ENCODE measurements around the gene GSTM5.
"Not testable (repeated sequence)": the region's sequence is repeated elsewhere in the genome, so short reads cannot be mapped to it uniquely, and the experiment has no call there.

The GSTM5 gene

DNA sequence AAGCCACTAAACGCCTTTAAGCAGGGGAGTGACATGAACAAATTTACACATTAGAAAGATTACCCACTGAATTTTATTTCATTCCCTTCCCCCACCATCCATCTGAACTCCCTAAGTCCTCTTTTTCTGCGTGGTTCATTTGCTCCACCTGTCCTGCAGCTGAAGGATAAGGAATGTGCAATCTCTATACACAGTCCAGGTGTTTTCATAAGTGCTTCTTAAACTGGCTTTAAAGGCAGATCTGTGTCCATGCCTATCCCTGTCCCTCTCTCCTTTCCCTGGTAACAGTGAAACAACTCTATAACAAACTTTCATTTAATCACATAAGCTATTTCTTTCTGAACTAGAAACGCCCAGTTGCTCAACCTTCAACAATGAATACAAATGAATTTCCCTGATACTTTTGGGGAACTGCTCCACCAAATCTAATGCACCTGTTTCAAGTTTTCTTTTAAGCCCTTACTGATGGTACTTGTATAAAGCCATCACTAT lies 20.4 kb downstream of the GSTM5 start:
- DNase-seq = no peak

DNA sequence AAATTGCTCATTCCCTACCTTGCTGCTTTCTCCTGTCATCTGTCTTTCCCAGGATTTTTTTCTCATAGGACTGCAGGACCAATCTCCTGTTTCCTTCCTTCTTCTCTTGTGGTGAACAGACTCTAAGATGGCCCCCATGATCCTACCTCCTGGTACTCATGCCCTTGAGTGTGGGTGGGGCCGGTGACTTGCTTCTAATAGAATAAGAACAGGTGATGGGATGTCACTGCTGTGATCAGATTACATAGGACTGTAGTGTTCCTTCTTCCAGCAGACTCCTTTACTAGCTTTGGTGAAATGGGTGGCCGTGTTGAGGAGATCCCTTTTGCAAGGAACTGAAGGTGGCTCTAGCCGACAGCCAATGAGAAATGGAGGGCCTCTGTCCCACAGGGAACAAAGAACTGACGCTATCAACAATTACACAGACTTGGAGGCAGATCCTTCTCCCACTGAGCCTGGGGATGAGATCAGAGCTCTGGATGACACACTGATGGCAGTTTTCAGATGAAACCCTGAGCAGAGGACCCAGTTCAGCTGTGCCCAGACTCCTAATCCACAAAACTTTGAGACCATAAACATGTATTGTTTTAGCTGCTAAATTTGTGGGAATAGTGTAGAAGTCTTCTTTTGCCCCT lies 21.3 kb downstream of the GSTM5 start:
- no peak for DNase-seq

DNA sequence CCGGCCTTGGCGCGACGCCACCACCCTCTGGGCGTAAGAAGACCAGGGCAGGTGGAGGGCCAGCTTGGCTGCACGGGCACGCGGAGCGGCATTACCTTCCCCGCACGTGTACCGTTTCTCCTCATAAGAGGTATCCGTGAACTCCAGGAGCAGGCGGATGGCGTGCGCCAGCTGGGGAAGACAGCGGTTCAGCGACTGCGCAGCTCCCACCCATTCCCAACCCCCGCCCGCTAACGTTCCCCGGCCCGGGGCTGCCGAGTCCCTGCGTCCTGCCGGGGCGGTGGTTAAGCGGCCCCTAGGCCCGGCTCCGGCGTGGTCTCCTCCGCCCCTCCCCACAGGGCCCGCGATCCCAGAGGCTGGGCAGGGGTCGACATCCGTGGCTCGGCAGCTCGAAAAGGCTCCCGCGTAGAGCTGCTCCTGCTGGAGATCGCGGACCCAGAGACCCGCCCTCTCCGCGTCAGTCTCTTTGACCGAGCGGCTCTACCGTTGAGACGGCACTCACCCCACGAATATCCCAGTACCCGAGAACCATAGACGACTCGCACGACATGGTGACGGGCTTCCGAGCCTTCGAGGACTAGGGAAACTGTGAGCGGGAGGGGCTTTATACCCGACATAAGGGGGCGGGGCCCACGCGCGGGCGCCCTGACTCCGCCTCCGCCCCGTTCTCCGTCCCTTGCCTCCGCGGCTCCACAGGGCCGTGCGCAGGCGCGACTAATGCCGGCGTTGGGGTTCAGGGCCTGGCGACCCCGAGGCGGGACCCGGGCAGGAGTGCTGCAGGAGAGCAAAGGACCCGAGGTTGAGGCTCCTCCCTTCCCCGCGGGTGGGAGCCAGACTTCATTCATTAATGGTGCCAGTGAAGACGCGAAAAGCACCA lies 27.9 kb downstream of the GSTM5 start:
- DNase-seq = peak; percentile 82

DNA sequence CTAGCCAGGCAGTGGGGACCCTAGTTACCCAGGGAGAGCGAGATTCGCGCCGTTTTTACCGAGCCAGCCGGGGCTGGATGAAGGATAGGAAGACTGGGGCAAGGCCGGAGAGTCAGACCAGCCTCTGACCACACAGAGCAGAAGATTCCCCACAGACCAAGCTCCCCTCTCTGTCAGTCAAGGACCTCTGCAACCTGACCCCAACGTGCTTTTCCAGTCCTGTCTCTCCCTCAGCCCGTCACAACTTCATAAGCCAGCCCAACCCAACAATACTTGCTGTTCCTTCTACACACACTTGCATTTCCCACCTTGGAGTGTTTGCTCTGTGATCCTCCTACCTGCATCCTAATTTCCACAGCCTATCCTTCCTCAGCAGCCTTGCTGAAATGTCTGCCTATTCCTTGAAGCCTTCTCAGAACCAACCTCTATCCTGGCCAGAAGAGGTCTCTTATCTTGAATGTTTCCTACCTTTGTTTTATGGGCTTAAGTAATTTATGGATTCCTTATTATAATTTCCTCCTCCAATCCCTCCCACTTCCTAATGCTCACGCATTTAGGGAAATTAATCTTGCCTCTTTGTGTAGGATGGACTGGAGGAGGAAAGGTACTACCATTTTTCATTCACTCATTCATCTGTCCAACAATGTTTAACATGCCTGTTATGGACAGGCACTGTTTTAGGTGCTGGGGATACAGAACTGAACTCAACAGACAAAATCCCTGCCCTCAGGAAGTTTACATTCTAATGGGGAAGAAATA lies 28.7 kb downstream of the GSTM5 start, which contains the start of gene GSTM3:
GSTM3 (minus strand) TSS at position 424 of the 759 bp plus-strand sequence. CDS start 751 bp downstream, outside the sequence.
- no peak for DNase-seq

DNA sequence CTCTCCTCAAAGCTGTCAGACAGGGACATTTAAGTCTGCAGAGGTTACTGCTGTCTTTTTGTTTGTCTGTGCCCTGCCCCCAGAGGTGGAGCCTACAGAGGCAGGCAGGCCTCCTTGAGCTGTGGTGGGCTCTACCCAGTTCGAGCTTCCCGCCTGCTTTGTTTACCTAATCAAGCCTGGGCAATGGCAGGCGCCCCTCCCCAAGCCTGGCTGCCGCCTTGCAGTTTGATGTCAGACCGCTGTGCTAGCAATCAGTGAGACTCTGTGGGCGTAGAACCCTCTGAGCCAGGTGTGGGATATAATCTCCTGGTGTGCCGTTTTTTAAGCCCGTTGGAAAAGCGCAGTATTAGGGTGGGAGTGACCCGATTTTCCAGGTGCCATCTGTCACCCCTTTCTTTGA lies 36.3 kb downstream of the GSTM5 start:
- DNase-seq = not testable (repeated sequence)

DNA sequence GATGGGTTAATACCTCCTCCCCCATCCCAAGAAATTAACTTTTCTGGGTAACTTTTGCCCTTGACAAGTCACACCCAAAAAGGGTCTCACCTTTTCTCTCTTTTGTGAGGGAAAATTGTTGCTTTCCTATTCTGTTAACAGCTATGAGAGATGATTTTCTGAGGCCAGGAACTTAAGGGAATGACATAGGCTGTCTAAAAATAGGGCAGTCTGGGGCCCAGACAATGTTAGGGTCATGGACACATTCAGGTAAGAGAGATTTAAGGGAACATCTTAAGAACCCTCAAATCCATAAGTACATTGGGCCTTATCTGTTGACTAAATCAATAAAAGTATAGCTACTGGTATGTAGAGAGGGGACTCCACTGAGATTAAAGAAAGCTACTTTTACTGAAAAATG lies 37.2 kb downstream of the GSTM5 start:
- DNase-seq = no peak

DNA sequence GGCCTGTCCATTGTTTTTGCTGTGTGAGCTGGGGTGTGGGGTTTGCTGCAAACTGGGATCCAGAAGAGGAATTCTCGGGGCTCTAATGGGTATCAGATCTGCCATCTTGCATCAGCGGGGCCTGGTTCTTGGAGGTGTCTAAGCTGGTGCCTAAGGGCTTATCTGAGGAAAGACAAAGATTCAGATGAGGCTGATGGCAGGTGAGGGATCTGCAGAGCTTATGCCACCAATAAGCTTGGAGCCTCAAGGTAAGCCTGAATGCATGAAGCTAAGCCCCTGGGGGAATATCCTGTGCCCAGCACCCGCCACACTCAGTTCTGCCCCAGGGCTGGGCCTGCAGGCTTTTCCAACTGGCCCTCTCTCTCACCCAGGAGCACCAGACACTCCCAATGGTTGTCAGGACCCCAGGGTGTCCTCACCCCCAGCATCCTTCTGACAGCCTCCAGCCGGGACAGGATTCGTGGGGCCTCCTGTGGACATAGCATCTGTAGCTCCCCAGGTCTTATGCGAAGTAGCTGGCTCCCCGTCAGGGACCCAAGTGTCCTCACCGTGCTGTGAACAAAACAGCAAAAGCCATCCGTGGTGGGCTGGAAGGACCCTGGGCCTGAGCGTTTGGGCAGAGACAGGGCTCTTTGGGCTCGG lies 38.3 kb downstream of the GSTM5 start:
- no peak for DNase-seq

DNA sequence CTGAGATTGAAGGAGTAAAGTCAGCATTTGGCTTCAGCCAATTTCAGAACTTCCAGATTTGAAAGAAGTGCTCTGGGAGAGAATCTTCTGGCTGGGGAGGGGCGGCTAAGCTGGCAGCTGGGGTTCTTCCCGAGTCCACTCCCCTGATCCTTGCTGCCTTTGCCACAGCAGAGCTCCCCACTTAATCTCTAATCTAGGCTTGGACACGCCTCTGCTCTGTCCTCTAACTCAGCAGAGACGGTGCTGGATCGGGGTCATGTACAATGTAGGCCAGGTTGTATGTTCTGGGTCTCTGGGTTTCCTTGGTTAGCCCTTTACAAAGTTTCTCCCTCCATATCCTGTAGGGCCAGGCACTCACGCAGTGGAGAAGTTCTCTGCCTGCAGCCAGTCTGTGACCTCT lies 38.9 kb downstream of the GSTM5 start:
- DNase-seq = no peak

DNA sequence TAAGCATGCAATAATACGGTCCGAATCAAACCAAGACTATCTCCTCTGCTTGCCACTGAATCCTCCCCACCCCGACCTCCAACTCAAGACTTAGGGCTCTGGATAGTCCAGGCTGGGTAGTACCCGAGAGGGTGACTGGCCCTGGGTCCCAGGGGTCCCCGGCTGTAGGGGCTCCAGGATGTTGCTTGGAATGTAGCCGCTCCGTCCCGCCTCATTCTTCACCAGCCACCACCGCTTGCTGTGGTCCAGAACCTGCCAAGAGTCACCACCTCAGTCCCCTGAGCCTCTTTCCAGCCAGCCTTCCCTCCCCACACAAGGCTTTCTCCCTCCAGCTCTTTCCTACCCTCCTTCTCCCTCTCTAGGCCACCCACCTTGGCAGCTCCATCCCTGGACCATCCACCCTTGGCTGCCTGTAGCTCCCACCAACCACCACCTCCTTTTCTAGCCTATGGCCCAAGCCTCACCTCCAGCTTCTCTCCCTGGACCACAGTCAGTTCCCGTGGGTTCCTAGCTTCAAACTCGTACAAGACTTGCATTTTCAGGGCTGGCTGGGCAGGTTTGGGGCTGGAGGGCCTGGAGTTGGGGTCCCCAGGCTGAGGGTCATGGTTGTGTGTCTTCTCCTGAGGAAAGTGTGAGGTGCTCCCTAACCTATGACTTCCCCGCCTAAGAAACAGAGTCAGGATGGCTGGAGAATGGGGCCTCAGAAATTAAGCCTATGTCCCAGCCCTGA lies 39.6 kb downstream of the GSTM5 start:
- no peak for DNase-seq

DNA sequence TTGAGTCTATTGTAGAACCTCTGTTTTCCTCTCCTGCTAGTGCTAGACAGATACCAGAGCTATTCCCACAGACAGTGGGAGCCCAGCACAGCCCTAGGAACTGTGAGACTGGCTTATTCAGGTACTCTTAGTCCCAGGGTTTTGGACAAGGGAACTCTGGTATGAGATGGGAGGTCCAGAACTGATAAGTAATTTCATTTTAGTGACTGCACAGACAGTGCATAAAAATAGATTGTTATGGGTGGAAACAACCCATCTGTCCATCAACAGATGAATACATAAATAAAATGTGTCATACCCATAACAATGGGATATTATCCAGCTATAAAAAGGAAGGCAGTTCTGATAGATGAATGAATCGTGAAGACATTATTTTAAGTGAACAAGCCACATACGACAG lies 42.7 kb downstream of the GSTM5 start:
- DNase-seq = no peak

DNA sequence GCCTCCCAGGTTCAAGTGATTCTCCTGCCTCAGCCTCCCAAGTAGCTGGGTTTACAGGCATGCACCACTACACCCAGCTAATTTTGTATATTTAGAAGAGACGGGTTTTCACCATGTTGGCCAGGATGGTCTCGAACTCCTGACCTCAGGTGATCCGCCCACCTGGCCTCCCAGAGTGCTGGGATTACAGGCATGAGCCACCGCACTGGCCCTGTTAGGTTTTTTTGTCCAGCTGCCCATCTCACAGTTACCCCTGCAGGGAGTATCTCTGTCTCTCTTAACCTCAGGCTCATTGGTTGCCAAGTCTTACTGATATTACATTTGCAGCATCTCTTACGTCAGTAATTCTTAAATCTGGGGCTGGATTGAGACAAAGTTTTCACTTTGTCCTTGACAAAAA lies 44.3 kb downstream of the GSTM5 start:
- not testable (repeated sequence) for DNase-seq

DNA sequence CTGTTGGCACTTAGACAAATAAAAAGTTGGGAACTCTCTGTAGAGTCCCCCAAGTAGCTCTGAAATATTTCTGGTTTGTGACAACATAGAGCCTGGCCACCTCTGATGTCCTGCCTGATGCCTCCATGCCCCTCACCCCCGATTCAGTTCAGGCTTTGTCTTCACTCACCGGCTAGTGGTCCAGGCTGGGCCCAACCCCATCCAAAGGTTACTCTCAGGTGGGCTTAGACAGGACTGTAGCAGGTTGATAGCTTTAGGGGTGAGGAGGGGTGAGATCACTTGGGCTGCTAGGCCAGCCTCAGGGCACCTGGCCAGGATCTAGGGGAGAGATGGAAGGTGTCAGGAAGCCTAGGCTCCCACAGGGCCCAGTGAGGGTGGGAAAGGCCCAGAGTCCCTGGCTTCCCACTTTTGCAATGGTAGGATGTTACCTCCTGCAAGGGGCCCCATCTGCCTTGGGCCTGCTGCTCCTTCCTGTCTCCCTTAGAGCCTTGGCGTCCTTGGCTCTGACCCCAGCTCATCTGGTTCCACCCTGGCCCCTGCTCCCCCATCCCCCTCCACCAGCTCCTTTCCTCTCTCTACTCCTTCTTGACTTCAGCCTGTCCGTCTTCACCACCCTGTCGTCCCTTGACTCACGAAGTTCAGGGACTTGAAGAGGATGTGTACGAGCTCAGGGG lies 44.9 kb downstream of the GSTM5 start:
- DNase-seq = no peak

DNA sequence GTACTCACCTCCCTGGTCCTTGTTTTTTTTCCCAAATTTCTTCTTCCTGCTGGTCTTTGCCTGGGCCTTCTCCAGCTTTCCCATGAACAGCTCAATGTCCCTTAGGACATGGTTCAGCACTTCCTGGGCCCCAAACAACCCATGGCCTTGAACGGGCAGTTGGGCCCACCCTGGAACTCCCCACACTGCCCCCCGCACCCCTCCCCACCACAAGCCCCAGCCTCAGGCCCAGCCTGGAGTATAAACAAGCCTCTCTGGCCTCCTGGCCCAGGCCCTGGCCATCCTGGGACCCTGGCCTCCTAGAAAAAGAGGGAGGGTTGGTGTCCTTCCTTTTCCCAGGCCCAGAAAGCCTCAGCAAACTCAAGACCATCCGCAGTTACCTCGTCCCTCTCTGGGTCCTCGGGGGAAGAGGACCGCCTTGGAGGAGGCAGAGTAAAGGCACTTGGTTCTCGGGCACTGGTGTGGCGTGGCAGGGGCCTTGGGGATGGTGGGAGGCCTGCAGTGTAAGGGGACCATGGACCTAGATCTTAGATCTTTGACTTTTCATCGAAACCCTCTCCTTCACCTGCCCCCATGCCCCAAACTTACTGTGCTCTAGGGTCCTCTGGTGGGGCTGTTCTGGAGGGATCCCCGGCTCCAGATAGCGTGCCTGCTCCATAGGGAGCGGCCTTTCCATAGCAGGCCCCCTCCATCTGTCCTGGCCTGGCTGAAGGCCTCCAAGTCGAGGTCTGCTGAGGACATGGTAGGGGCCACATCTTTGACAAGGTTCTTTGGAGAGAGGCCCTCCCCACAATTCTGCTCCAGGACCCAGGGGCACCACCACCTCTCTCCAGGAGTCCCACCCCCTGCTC lies 46.1 kb downstream of the GSTM5 start:
- DNase-seq = no peak

DNA sequence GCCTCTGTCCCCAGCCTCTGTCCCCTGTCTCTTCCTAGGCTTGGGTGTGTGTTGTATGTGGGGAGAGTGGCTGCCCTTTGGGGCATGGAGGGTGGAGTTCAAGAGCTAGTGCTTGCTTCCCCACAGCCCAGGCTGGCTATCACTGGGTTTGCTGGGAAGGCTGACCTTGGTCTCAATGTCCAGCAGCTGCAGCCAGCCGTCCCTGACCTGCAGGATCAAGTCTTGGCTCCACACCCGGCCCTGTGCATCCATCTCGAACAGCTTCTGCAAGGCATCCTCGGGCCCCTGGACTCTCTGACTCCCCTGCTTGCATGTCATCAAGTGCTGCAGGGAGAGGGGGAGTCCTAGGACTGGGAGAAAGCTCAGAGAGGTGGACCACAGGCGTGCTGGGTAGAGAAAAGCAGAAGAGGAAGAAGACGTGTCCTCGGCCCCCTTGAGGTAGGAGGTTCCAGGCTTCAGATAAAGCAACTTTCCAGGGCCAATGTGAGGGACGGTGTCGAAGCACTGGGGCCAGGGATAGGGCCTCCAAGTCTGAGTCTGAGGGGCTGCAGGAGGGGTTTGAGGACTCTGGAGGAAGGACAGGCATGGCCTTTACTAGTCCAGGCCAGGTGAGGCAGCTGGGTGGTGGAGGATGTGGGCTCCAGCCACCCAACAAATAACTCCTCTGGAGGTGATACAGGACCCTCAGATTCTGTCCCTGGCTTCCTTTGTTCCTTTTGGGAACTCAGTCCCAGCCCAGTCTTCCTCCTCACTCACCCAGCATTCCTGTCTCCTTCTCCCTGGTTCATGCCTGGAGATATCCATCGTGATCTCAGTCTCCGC lies 47.7 kb downstream of the GSTM5 start:
- no peak for DNase-seq

DNA sequence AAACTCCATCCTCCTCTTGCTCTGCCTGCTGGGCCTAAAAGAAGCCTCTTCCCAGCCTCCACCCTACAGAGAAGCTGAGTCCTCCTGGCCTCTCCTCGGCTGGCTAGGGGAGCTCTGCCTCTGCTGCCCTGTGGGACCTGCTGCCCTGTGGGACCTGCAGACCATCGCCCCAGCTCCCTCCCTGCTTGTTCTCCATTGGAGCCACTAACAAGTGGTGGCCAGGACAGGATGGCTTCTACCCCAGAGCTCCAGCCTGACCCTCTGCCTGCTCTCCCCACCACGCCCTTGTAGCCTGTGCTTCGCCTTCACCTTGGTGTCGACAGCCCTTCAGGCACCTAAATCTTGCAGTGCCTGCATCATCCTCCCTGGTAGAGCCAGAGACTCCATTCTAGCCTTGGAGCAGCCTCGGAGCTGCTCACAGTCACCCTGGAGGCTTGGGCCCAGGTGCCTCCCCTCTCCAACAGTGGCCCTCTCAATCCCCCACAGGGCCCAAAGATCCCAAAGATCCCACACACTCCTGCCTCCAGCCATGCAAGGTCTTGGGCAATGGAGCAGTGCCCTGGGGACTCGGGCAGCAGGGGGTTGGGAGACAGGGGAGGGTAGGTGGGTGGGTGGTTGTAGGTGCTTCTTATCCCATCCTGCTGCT lies 48.7 kb downstream of the GSTM5 start:
- DNase-seq = no peak

DNA sequence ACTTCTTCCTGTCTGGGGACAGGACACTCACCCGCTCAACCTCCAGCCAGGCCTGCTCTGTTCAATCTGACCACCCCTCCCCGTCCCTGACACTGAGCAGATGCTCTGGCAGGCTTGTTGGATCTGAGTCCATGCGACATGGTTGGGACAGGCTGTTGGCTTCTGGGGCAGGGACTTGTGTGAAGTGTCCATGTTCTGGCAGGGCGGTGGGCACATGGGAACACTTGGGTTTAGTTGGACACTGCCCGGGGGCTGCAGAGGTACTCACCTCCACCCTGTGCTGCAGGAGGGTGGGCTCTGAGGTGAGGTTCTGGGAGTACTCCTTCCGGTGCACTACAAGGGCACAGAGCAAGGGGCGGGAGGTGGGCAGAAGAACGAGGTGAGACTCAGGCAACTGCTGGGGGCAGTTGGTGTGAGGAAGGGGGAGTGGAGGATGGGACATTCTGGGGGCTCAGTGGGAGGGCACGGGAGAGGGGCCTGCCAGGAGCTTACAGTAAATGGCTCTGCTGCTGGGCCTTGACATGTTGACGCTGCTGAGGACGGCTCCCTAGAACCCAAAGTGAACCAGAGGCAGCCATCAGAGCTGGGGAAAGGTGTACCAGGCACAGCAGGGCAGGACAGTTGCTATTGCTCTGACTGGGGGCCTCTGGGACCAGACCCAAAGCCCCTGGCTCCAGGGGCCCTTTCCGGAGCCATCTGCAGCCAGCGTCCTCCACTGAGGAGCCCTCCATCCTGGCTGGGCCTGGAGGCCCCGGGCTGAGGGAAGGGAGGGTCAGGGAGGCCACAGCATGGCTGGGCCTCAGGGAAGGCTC lies 49.4 kb downstream of the GSTM5 start:
- DNase-seq = no peak

DNA sequence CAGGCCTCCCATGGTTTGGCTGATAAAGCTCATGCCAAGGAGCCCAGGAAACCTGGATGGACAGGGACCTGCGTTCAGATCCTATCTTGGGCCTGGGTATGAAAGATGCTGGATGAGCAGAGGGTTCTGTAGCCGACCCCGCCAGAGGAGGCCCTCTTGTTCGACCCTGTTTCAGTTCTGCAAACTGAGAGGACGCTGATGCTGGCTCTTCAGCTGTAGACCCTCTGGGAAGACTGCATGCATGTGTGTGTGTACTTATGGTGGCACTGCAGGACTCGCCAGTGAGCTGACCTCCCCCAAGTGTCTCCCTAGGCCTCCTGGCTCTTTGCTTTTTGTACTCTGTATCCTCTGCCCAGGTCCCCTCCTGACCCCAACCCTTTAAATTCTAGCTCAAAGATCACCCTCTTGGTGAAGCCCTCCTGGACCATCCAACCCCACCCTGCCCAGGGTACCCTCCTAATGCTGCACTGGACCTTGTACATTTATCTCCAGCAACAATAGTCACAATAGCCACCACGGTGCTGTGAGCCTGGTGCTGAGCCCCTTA lies 50.1 kb downstream of the GSTM5 start:
- no peak for DNase-seq

All from NCI-H2107 (cell line).